GM12891 (cell line): ENCODE data around the gene CADPS.

Experiments
- DNase-seq: peaks from one replicate; pipeline ENCODE4 v3.0.0; 2011; ENCODE audit warnings: low spot score; ENCODE audit not compliant: insufficient read length
- FAIRE-seq: peaks from 2 replicates; lab custom pipeline; 2011; peaks lifted over from hg19 to GRCh38; lab: Jason Lieb, UNC
- PAX5 ChIP-seq: IDR thresholded peaks from 2 replicates; pipeline ENCODE4 v1.6.1; 2011; ENCODE audit warnings: low read length, moderate library complexity, mild to moderate bottlenecking; ENCODE audit not compliant: insufficient read depth, severe bottlenecking
- POLR2A ChIP-seq: IDR thresholded peaks from 2 replicates; pipeline ENCODE4 v1.6.1; 2011; ENCODE audit warnings: low read depth, low read length, control low read depth
- POLR2AphosphoS5 ChIP-seq: IDR thresholded peaks from 2 replicates; pipeline ENCODE4 v1.6.1; 2011; ENCODE audit warnings: low read depth, low read length, control low read depth
- POU2F2 ChIP-seq: IDR thresholded peaks from 2 replicates; pipeline ENCODE4 v1.6.1; 2011; ENCODE audit warnings: low read depth, mild to moderate bottlenecking, control low read depth, low read length, moderate library complexity
- SPI1 ChIP-seq: IDR thresholded peaks from 2 replicates; pipeline ENCODE4 v1.6.1; 2011; ENCODE audit warnings: low read depth, low read length, control low read depth
- TAF1 ChIP-seq: IDR thresholded peaks from 2 replicates; pipeline ENCODE4 v1.6.1; 2011; ENCODE audit warnings: low read depth, low read length, control low read depth

CADPS gene

DNA sequence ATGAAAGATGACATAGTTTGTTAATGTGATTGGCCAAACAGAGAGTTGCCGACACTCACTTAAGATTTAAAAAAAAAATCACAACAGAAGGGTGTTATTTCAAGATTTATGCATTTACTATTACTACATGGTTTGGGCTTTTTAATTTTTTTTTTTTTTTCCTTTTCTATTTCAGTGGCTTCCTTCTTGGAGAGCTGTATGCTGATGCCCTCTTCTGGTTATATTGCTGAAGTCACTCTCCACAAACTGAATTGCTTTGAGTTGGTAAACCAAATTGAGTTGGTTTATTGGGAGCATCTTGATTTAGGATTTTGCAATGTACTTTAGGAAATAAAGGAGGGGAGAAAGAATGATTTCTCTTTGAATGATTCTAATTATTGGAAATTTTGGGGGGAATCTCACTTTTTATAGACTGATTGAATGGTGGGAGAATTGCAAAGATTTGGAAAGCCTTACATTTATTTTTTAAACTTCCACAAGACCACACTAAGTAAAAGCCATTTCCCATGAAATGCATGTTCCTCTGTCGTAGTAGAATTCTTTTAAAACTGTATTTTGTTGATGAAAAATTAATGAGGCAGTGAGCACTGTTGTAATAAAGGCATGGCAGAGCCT is 315.3 kb downstream of the CADPS start:
- TF ChIP-seq POLR2AphosphoS5 (no peak), POU2F2 (no peak), TAF1 (no peak), SPI1 (no peak), POLR2A (no peak), PAX5 (no peak)
- FAIRE-seq (no peak), DNase-seq (peak; percentile 5)

- TF ChIP-seq PAX5: no peak
- TF ChIP-seq SPI1: no peak
- TF ChIP-seq POLR2AphosphoS5: no peak
- no peak for TF ChIP-seq POU2F2
- no peak for TF ChIP-seq TAF1
- TF ChIP-seq POLR2A: no peak
- FAIRE-seq: no peak
- DNase-seq: peak; percentile 13
Observed at GRCh38 chr3:62558549-62559112, 316.6 kb downstream of the CADPS start.

DNA sequence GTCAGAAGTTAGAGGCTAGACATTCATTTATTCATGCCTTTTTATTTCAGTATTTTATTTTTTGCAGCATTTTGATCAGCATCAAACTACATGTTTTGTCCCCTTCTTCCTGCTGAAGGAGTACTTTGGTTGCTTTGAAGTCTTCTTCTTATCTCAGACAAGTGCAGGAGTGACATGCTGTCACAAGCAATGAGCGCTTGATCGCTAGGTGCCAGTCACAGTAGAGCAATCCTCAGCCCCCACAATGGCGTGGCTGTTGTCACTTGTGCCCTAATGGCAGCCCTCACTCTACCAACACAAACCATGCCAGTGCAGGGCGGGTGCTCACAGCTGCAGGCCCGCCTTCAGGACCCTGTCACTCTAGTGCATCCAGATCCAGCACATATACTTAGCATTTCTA is 317.2 kb downstream of the CADPS start:
- TF ChIP-seq POLR2AphosphoS5: no peak
- no peak for TF ChIP-seq TAF1
- TF ChIP-seq PAX5: no peak
- no peak for TF ChIP-seq SPI1
- TF ChIP-seq POLR2A: no peak
- no peak for TF ChIP-seq POU2F2
- DNase-seq (no peak), FAIRE-seq (no peak)

- DNase-seq (no peak), FAIRE-seq (no peak)
- TF ChIP-seq TAF1 (no peak), PAX5 (no peak), POLR2A (no peak), SPI1 (no peak), POLR2AphosphoS5 (no peak), POU2F2 (no peak)
Observed at GRCh38 chr3:62557450-62557849, 317.8 kb downstream of the CADPS start.

DNA sequence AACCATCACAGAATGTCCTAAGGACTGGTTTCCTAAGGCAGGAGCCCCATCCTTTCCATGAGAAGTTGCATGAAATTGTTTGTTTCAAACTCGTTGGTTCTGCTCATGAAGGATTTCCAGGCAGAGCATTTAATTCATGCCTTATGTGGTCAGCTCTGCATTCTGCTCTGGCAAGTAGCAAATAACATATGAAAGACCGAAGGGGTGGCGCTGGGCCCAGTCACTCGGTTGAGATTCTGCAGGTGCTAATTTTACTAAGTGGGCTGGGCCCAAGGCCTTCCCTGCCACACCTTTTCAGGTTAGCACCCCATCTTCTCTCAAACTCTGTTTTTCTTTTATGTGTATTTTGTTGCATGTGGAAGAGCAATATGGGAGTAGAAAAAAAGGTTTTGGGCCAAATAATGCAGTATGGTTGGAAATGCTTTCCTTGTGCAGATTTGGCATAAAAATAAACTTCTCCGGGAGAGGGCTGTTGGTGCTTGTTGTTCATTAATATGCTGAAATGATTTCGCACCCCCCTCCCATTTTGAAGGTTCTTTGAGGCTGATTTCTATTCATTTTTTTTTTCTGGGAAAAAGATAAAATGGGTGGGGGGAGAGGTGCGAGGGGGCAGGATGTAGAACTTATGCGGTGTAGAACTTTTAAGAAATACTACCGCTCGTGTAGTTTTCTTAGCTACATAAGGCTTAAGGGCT is 318.9 kb downstream of the CADPS start:
- DNase-seq (no peak), FAIRE-seq (no peak)
- TF ChIP-seq POU2F2 (no peak), POLR2A (no peak), SPI1 (no peak), TAF1 (no peak), PAX5 (no peak), POLR2AphosphoS5 (no peak)

DNA sequence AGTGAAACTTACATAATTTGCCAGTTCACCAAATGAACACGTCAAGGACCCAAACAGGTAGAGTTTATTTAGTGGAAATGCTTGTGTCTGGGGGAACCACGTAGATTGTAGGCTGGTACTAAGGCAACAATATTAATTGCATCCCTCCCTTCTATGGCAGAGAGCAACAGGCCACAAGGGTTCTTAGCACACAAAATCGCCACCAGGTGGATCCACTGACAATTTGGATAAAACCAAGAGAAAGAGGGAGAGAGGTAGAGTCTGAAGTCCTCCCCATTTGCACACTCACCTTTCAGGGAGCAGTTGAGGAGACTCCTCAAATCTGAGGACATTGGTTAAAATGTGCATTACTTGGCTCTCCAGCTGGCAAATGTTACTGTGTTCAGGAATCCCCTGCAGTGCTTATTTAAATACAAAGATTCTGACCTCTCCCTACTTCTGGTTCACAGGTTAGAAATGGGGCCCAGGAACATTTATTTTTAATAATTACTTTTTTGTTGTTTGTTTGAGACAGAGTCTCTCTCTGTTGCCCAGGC is 320.9 kb downstream of the CADPS start:
- FAIRE-seq: no peak
- TF ChIP-seq SPI1 (no peak), TAF1 (no peak), POLR2AphosphoS5 (no peak), PAX5 (no peak), POU2F2 (no peak), POLR2A (no peak)
- DNase-seq: no peak

GRCh38 chr3:62553811-62554210 is 321.4 kb downstream of the CADPS start:
- TF ChIP-seq POU2F2 (no peak), SPI1 (no peak), POLR2AphosphoS5 (no peak), POLR2A (no peak), TAF1 (no peak), PAX5 (no peak)
- no peak for DNase-seq
- no peak for FAIRE-seq

DNA sequence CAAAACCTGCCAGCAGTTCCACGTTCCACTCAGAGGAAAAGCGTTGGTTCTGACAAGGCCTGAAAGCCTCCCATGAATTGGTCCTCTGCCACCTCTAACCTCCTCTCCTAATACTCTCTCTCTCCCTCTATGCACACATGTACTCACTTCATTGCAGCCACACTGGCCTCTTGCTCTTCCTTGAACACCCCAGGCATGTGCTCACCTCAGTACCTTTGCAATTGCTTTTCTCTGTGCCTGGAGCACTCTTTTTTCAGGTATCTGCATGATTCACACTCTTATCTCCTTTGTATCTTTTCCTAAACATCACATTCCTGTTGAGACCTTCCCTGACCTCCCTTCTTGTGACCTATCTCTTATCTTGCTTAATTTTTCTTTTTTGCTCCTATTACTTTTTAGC is 323.7 kb downstream of the CADPS start:
- TF ChIP-seq POLR2AphosphoS5: no peak
- TF ChIP-seq POLR2A: no peak
- no peak for TF ChIP-seq TAF1
- TF ChIP-seq SPI1: no peak
- TF ChIP-seq POU2F2: no peak
- no peak for TF ChIP-seq PAX5
- no peak for FAIRE-seq

GRCh38 chr3:62550439-62550838 is 324.8 kb downstream of the CADPS start:
- TF ChIP-seq PAX5 (no peak), POU2F2 (no peak), TAF1 (no peak), SPI1 (no peak), POLR2AphosphoS5 (no peak), POLR2A (no peak)
- DNase-seq (no peak), FAIRE-seq (no peak)

More for the DNA sequence above, 323.7 kb downstream of the CADPS start:
- no peak for DNase-seq
